ENCODE results near the gene KCNQ1.

DNA sequence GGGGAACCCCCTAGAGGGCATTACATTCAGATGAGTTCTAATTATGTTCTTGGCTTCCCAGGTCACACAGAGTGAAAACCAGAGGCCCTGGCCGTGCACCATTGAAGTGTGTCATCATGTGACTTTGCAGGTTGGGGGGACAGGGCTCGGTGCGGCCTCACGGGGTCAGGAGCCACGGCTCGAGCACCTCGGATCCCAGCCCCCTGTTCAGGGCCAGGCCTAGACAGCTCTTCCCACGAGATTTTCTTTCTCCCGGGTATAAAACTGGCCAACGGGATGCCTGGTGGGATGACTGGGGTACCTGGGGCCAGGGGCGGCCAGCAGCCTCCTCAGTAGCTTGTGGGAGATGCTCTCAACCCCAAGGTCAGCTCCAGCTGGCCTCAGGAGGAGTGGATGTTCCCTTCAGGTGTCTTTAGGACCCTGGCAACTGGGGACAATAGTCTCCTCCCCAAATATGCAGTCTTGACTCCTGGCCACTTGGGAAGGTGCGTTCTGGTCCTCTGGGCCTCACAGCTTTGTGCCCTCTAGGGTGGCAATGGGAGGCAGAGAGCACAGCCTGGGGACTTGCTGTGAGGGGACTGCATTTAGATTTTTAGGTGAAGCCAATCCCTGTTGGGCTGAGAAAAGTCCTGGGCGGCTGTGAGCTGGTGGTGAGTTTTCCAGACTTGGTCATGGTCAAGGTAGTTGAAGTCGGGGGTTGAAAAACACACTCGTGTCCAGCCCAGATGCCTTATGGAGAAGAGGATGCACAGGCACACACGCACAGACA is 95.6 kb downstream of the KCNQ1 start:
- TF ChIP-seq, protein P1, sequence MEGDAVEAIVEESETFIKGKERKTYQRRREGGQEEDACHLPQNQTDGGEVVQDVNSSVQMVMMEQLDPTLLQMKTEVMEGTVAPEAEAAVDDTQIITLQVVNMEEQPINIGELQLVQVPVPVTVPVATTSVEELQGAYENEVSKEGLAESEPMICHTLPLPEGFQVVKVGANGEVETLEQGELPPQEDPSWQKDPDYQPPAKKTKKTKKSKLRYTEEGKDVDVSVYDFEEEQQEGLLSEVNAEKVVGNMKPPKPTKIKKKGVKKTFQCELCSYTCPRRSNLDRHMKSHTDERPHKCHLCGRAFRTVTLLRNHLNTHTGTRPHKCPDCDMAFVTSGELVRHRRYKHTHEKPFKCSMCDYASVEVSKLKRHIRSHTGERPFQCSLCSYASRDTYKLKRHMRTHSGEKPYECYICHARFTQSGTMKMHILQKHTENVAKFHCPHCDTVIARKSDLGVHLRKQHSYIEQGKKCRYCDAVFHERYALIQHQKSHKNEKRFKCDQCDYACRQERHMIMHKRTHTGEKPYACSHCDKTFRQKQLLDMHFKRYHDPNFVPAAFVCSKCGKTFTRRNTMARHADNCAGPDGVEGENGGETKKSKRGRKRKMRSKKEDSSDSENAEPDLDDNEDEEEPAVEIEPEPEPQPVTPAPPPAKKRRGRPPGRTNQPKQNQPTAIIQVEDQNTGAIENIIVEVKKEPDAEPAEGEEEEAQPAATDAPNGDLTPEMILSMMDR (IDR thresholded peaks at IDR 0.05) = no peak
- no peak for TF ChIP-seq POLR2A (IDR thresholded peaks at IDR 0.05)
